ENCODE results near the gene ATN1. TPM values are rescaled to one million over a fixed set of nuclear protein-coding genes. Genes with fewer than 3 reads are reported as not detected.

ATN1 gene
- total RNA-seq, 1 experiment from 2014 or later: 82.3 TPM

GRCh38 chr12:6957741-6958608 lies 30.2 kb downstream of the ATN1 start:
- H3K4me1 ChIP-seq (ENCODE audit: control insufficient read depth, insufficient read depth, low read length): peaks cover 13% of the 10 kb centered on the region
- BruUV-seq (replicated peaks): no TSS peak
- no peak for DNase-seq (ENCODE audit: low read depth, low spot score)
- no peaks in the 10 kb centered on the region for H3K27me3 ChIP-seq (ENCODE audit: control insufficient read depth, insufficient read depth, low read length)
- H3K36me3 ChIP-seq (ENCODE audit: control insufficient read depth, insufficient read depth, low read length): peaks cover 4% of the 10 kb centered on the region; the same call in 1 of the 2 replicates
- no peaks in the 10 kb centered on the region for H3K9me3 ChIP-seq (ENCODE audit: control insufficient read depth, insufficient read depth, low read depth, low read length)
- TF ChIP-seq SIN3A (IDR thresholded peaks at IDR 0.05; ENCODE audit: borderline replicate concordance, insufficient read depth, low read depth, low read length) (no peak), TCF7L2 (IDR thresholded peaks at IDR 0.05; ENCODE audit: low read depth, low read length) (no peak), POLR2AphosphoS5 (IDR thresholded peaks at IDR 0.05; ENCODE audit: low read depth, low read length) (no peak), CTCF (IDR thresholded peaks at IDR 0.05) (no peak), REST (IDR thresholded peaks at IDR 0.05; ENCODE audit: insufficient read depth in 1 of 2, low read depth in 2 of 2, low read length in 1 of 2) (no peak)
- intact Hi-C loops (cut with micrococcal nuclease; ENCODE audit: unreplicated experiment) (no loop called here), in situ Hi-C loops (cut with HindIII; ENCODE audit: low pct_unique_long_range_greater_than_20kb, low sequenced_read_pairs) (no loop called here)
- no peak for ATAC-seq
- no peak overlapping the region for H3K27ac ChIP-seq (ENCODE audit: low read length)
- no peak overlapping the region for H3K4me3 ChIP-seq (ENCODE audit: low read depth in 2 of 2, low read length in 2 of 2)
- ChIA-PET POLR2A (no interaction called here), CTCF (no interaction called here)

- H3K36me3 ChIP-seq (ENCODE audit: control insufficient read depth, insufficient read depth, low read length): peaks cover 6% of the 10 kb centered on the region; the same call in 1 of the 2 replicates
- H3K9me3 ChIP-seq (ENCODE audit: control insufficient read depth, insufficient read depth, low read depth, low read length): no peaks in the 10 kb centered on the region
- TF ChIP-seq SIN3A (IDR thresholded peaks at IDR 0.05; ENCODE audit: borderline replicate concordance, insufficient read depth, low read depth, low read length) (no peak), TCF7L2 (IDR thresholded peaks at IDR 0.05; ENCODE audit: low read depth, low read length) (no peak), CTCF (IDR thresholded peaks at IDR 0.05) (no peak), POLR2AphosphoS5 (IDR thresholded peaks at IDR 0.05; ENCODE audit: low read depth, low read length) (no peak), REST (IDR thresholded peaks at IDR 0.05; ENCODE audit: insufficient read depth in 1 of 2, low read depth in 2 of 2, low read length in 1 of 2) (no peak)
- no peaks in the 10 kb centered on the region for H3K27me3 ChIP-seq (ENCODE audit: control insufficient read depth, insufficient read depth, low read length)
- peaks cover 13% of the 10 kb centered on the region for H3K4me1 ChIP-seq (ENCODE audit: control insufficient read depth, insufficient read depth, low read length)
- POLR2A ChIA-PET: no interaction called here
- CTCF ChIA-PET: no interaction called here
- DNase-seq (ENCODE audit: low read depth, low spot score): no peak
- ATAC-seq: no peak
- H3K4me3 ChIP-seq (ENCODE audit: low read depth in 2 of 2, low read length in 2 of 2): no peak overlapping the region
- in situ Hi-C loops (cut with HindIII; ENCODE audit: low pct_unique_long_range_greater_than_20kb, low sequenced_read_pairs): no loop called here
- BruUV-seq (replicated peaks): no TSS peak
- intact Hi-C loops (cut with micrococcal nuclease; ENCODE audit: unreplicated experiment): no loop called here
- no peak overlapping the region for H3K27ac ChIP-seq (ENCODE audit: low read length)
These were observed 30.9 kb downstream of the ATN1 start for GRCh38 chr12:6958609-6959057.

Measured in Panc1 (cell line).